HUES6 (cell line): ENCODE data around the gene WEE1.

Experiments used
- H3K27ac ChIP-seq: 2 replicates; pipeline ENCODE4 v1.7.0; 2013; ENCODE audit warnings: low read depth, mild to moderate bottlenecking, low read length, inconsistent platforms
- H3K27me3 ChIP-seq: 2 replicates; pipeline ENCODE4 v1.6.1; 2013; ENCODE audit warnings: low read length; ENCODE audit not compliant: control insufficient read depth, insufficient read depth
- H3K36me3 ChIP-seq: 2 replicates; pipeline ENCODE4 v1.6.1; 2013; ENCODE audit warnings: low read length; ENCODE audit not compliant: control insufficient read depth, insufficient read depth
- H3K4me1 ChIP-seq: 2 replicates; pipeline ENCODE4 v1.6.1; 2013; ENCODE audit warnings: low read length; ENCODE audit not compliant: control insufficient read depth, insufficient read depth
- H3K4me3 ChIP-seq: 2 replicates; pipeline ENCODE4 v1.5.1; 2013; ENCODE audit warnings: low read depth, low read length
- H3K9ac ChIP-seq: one replicate; pipeline ENCODE4 v1.6.1; 2013; ENCODE audit warnings: mild to moderate bottlenecking, low read length
- H3K9me3 ChIP-seq: 2 replicates; pipeline ENCODE4 v1.6.1; 2013; ENCODE audit warnings: low read depth, low read length; ENCODE audit not compliant: control insufficient read depth, insufficient read depth

WEE1 gene

GRCh38 chr11:9567401-9567800 is 6.1 kb upstream of the WEE1 start:
- no peak overlapping the region for H3K9ac ChIP-seq
- H3K27me3 ChIP-seq = no peaks in the 10 kb centered on the region
- peak overlapping the region; percentile 95 for H3K27ac ChIP-seq
- H3K9me3 ChIP-seq = no peaks in the 10 kb centered on the region
- H3K36me3 ChIP-seq = no peaks in the 10 kb centered on the region
- peaks cover 63% of the 10 kb centered on the region for H3K4me1 ChIP-seq
- H3K4me3 ChIP-seq = no peak overlapping the region

GRCh38 chr11:9568161-9568853 is 5.2 kb upstream of the WEE1 start:
- Histone ChIP-seq H3K9me3 (no peaks in the 10 kb centered on the region), H3K27ac (peak overlapping the region; percentile 96), H3K4me3 (peak overlapping the region; percentile 25), H3K4me1 (peaks cover 63% of the 10 kb centered on the region), H3K36me3 (no peaks in the 10 kb centered on the region), H3K27me3 (no peaks in the 10 kb centered on the region), H3K9ac (peak overlapping the region; percentile 75)

GRCh38 chr11:9568854-9569587 is 4.4 kb upstream of the WEE1 start:
- Histone ChIP-seq H3K9ac (peak overlapping the region; percentile 75), H3K9me3 (no peaks in the 10 kb centered on the region), H3K27me3 (no peaks in the 10 kb centered on the region), H3K27ac (peak overlapping the region; percentile 96), H3K4me3 (peak overlapping the region; percentile 25), H3K36me3 (no peaks in the 10 kb centered on the region), H3K4me1 (peaks cover 63% of the 10 kb centered on the region)

- Histone ChIP-seq H3K9me3 (no peaks in the 10 kb centered on the region), H3K4me3 (peak overlapping the region; percentile 25; the same call in 1 of the 2 replicates), H3K9ac (peak overlapping the region; percentile 75), H3K36me3 (peaks cover 2% of the 10 kb centered on the region; the same call in 1 of the 2 replicates), H3K27ac (peak overlapping the region; percentile 96), H3K4me1 (peaks cover 63% of the 10 kb centered on the region), H3K27me3 (no peaks in the 10 kb centered on the region)
Observed at GRCh38 chr11:9569588-9570164, 3.8 kb upstream of the WEE1 start.

GRCh38 chr11:9570313-9571025 is 3.0 kb upstream of the WEE1 start:
- H3K27me3 ChIP-seq = no peaks in the 10 kb centered on the region
- H3K4me3 ChIP-seq = no peak overlapping the region
- peaks cover 10% of the 10 kb centered on the region for H3K36me3 ChIP-seq
- H3K4me1 ChIP-seq = peaks cover 56% of the 10 kb centered on the region
- no peak overlapping the region for H3K9ac ChIP-seq
- no peaks in the 10 kb centered on the region for H3K9me3 ChIP-seq
- no peak overlapping the region for H3K27ac ChIP-seq

- Histone ChIP-seq H3K36me3 (peaks cover 17% of the 10 kb centered on the region), H3K4me3 (no peak overlapping the region; the same call in 1 of the 2 replicates), H3K9ac (peak overlapping the region; percentile 93), H3K27me3 (no peaks in the 10 kb centered on the region), H3K27ac (no peak overlapping the region), H3K4me1 (peaks cover 51% of the 10 kb centered on the region), H3K9me3 (no peaks in the 10 kb centered on the region)
Observed at GRCh38 chr11:9571071-9571762, 2.3 kb upstream of the WEE1 start.

- Histone ChIP-seq H3K9ac (peak overlapping the region; percentile 93), H3K4me1 (peaks cover 45% of the 10 kb centered on the region), H3K27ac (peak overlapping the region; percentile 87; the same call in 1 of the 2 replicates), H3K27me3 (no peaks in the 10 kb centered on the region), H3K36me3 (peaks cover 22% of the 10 kb centered on the region), H3K9me3 (no peaks in the 10 kb centered on the region), H3K4me3 (peak overlapping the region; percentile 86; the same call in 1 of the 2 replicates)
Observed at GRCh38 chr11:9571763-9572115, 1.7 kb upstream of the WEE1 start.

GRCh38 chr11:9573775-9574621 is 528 bp downstream of the WEE1 start:
- Histone ChIP-seq H3K4me3 (peak overlapping the region; percentile 86), H3K27ac (peak overlapping the region; percentile 94; the same call in 1 of the 2 replicates), H3K4me1 (peaks cover 44% of the 10 kb centered on the region), H3K9ac (peak overlapping the region; percentile 96), H3K27me3 (no peaks in the 10 kb centered on the region), H3K9me3 (no peaks in the 10 kb centered on the region), H3K36me3 (peaks cover 43% of the 10 kb centered on the region)

- no peaks in the 10 kb centered on the region for H3K27me3 ChIP-seq
- peak overlapping the region; percentile 94; the same call in 1 of the 2 replicates for H3K27ac ChIP-seq
- peaks cover 51% of the 10 kb centered on the region for H3K36me3 ChIP-seq
- H3K4me1 ChIP-seq = peaks cover 37% of the 10 kb centered on the region
- peak overlapping the region; percentile 86 for H3K4me3 ChIP-seq
- no peaks in the 10 kb centered on the region for H3K9me3 ChIP-seq
- peak overlapping the region; percentile 96 for H3K9ac ChIP-seq
Observed at GRCh38 chr11:9574622-9575259, 1.3 kb downstream of the WEE1 start.
